Frontal cortex (tissue), 4 donors: ENCODE results near the gene PDE4D. TPM values are rescaled to one million over a fixed set of nuclear protein-coding genes. Genes with fewer than 3 reads are reported as not detected.

ENCODE experiments used
- DNase-seq, 2 donors: peaks; one replicate each; pipeline ENCODE4 v3.0.0; 2012; ENCODE audit warnings: low spot score in 2 of 2
- FAIRE-seq: peaks from 2 replicates; lab custom pipeline; 2012; peaks lifted over from hg19 to GRCh38; lab: Jason Lieb, UNC
- total RNA-seq: library from RNA; depleted of rRNA; stranded (reverse); fragments of >200 nt; gene quantifications from one replicate; pipeline ENCODE4 v1.2.3, GENCODE V29; 2014
- donor health status: control.
- donor health status: control.
- donor health status: control.

PDE4D gene
- total RNA-seq, 1 donor from 2014 or later = 210 TPM

DNA sequence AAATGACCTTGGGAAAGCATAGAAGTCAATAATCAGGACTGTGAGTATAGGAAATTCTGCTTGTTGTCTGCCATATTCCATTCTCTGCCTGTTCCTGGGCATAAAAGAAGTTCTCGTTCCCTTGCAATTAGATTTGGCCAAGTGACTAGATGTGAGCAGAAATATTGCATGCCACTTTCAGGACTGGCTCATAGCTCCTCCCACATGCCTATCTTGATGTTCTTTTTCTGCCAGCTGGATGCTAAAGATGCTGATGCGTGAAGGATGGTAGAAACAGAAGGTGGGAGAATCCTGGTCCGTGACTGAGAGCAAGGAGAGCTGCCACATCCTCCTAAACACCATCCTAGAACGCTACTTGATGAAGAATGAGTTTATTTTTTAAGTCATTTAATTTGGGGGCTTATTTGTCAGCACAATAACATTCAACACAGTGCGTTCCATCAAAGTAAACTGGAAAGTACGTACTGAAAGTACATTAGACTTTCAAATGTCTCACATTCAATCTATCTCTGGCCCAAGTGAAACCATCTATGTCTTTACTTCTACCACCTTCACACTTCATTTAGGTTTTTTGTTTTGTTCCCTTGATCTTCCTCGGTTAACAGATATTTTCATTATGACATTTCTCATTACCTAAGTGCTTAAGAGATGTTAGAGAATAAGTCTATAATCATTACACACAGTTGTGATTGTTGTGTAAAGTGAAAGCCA, 662.1 kb downstream of the PDE4D start:
- FAIRE-seq (no peak), DNase-seq (no peak)

DNA sequence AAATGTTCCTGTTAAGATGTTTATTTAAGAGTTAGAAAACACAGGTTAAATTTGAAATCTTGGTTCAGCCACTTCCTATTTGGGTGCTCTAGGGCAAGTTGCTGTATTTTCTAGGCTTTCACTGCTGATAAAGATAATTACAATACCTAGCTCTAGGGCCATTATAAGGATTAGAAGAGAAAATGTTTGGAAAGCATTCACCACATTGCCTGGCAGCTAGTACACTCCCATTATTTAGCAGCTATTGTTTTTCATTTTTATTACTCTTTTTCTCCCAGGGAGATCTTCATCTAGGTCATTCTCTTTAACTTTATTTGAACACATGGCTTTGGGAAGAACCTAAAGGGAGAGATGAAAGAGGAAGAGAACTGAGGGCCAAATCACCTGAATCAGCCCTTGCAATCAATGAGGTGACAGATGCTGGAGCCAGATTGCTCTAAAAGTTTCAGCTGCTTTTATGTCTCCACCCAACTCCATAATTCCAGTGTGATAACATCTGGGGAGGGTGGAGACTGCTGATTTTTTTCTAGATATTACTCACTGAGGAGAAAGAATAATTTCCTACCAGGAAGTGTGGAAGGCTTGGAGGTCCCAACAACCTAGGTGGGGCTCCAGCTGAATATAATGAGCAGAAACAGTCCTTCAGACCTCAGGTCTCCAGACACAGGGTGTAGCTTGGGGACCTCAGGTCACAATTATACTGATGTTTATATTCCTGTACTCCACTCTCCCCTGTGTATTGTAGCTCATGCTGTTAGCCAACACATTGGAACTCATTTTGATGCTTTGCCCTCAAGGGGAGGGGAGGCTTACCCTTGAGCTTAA, 670.6 kb downstream of the PDE4D start:
- FAIRE-seq (no peak), DNase-seq (no peak)

DNA sequence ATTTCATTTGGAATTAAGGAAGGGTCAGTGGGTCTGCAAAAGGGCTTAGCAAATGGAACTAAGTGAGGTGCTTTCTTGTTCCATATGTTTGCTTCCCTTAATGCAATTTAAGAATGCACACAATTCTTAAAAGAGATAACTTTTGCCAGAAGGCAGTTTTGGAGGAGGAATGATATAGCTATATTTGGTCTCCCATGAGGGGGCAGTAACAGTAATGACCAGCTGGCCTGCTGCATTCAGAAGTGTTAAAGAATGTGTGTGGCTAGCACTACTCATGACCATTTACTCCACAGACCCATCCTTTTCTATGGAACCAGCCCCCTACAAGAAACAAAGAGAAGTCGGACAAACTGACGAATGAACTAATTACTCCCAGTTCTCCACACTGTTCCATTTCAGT, 671.8 kb downstream of the PDE4D start:
- DNase-seq = no peak
- FAIRE-seq = no peak

DNA sequence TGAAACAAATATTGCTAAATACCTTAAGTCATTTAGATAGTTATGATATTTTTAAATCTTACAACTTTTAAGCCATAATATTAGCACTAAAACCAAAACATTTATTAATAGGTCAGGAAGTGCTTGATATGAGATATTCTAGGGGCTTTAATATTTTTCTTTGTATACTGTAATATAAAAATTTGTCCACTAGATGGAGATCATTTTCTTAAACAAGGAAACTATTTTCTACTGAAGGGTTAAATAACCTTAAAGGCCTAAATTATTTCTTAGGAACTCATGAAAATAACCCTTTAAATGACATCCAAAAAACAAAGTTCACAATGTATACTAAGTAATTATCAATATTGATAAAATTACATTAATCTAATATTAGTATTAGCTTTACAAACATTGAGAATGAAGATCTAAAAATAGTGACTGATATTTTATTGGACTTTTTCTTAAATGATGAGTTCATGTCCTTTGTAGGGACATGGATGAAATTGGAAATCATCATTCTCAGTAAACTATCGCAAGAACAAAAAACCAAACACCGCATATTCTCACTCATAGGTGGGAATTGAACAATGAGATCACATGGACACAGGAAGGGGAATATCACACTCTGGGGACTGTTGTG, 675.0 kb downstream of the PDE4D start:
- FAIRE-seq = peak; percentile 89
- DNase-seq = no peak

DNA sequence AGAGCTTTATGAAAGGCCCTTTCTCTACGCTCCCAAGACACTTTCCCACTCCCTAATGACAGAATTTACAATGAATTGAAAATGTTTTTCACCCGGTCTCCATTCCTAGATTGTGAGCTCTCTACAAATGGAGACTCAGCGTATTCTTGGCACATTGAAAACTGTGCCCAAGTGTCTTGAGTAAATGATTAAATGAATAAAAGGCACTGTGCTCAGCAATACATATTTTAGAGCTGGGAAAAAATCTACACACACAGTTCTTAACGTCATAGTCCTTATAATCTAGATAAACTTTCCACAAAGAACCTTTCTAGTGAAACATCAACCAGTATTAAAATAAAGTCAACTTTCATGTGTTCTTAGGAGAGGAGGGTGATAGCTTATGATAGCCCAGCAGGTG, 676.7 kb downstream of the PDE4D start:
- FAIRE-seq (no peak), DNase-seq (no peak)

DNA sequence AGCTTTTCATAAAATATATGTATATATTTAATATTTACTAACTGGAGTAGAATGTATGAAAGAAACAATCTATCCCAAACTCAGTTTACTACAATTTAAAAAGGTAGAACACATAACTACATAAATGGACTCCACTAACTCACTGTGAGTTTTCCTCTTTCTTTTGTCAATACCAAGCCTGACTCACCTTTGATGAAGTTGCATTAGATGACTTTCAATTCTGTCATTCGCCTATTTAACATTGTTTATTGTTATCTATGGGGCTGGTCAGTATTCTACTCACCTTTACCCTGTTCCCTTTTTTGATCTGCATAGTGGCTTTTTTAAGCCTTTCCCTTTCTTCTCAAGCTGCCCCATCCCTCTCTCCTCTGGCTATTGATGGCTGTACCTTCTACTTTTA, 680.9 kb downstream of the PDE4D start:
- DNase-seq (no peak), FAIRE-seq (no peak)

DNA sequence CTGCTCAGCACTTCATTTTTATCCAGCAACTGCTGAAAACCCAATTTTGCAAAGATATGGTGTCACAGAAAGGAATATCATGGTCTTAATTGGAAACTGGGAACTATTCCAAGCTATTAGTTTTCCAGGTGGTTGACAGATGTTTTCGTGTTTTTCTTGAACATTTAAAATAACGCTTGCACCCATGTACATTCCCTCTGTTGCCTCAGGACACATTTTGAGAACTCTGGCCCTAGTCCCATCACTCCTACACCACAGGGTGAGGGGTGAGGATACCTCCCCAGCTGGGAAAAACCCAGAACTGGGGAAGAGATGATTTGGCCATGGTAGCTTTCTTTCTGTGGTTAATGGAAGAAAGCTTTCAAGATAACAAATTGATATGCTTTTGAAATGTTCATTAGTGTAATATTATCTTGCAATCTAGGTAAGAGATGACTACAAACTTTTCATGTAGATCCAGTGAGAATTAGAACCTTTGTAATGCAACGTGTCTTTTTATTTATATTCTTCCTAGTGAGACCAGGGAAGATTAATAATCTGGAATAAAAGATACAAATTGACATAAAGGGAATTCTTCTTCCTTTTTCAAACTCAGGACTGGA, 683.7 kb downstream of the PDE4D start:
- FAIRE-seq (no peak), DNase-seq (no peak)

DNA sequence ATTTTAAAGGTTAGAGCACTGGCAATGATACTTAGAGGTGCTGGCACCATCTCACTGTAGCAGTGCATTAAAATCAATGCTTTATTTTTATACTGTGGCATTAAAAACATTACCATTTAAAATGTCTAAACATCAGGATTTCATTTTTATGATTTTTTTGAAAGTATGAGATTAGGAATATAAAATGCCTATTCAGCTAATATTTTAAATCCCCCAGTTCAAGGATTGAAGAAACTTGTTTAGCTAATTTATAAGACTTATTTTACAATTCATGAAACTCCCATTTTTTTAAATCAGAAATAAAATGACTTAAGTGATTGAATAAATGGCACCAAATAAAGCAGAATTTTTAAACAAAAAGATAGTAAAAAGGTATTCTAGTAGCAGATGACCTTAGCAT, 685.1 kb downstream of the PDE4D start:
- FAIRE-seq = peak; percentile 39
- DNase-seq = no peak

DNA sequence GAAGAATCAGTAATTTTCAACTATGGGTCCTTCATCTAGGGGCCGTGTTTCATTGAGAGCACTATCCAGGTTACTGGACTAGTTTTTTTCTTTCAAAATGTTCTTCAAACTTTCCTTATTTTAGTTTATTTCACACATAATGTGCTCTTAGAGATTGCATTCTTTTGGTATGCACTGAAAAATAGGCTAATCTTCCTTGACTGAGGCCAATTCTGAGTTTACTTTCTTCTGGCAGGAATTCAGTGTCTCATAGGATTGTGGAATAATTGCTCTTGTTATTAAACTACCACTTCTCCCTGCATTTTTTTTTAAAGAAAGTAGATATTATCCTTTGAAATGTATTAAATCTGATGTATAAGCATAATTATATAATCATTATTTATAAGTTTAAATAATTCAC, 686.1 kb downstream of the PDE4D start:
- no peak for DNase-seq
- no peak for FAIRE-seq

DNA sequence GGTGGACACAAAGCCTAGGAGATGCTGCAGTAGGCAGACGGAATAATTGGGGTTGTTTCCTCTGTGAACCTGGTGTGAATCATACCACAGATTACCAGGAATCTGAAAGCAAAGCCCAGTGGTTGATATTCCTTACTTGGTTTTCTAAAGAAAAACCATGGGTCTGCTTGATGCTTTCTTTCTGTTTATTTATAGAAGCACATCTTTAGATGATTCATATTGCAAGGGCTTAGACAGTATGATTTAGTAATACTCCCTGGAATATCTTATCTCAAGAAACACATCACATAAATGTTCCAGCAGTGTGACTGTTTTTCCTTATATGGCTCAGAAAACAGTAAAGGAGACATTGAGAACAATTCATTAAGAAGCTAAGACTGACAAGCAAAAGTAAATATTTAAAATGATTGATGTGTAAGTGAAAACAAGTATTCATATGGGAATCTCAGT, 687.4 kb downstream of the PDE4D start:
- DNase-seq (no peak), FAIRE-seq (no peak)

DNA sequence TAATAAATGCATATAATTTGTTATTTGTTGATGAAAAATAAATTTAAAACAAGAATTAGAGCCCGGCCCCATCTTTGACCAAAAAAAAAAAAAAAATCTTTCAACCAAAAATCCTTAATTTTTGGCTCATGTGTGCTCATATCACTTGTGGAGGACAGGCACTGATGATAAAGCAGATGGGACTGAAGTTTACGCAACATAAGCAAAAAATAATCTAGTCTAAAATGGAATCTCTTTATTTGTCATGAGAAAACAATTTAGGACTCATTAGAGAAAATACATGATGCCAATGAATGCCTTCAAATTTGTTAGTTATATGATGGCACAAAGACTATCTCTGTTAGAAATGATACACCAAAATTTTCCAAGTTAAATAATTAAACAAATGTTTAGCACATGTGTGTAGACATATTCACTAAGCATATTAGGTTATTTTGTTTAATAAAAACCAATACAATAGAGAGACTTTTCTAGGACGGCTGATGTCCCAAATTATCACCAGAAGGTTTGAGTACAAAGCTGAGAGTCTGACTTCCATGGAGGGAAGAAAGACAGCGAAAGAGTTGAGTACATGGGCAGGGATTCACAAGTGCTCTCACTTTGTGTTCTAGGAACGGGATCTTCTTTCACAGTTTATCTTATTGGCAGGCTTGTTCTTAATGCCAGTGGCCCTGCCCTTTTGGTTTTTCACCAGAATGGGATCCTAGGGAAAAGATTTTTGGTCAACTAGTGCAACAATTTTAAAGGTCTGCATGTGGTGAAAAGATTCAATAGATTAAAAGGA, 689.2 kb downstream of the PDE4D start:
- no peak for FAIRE-seq
- DNase-seq = no peak

DNA sequence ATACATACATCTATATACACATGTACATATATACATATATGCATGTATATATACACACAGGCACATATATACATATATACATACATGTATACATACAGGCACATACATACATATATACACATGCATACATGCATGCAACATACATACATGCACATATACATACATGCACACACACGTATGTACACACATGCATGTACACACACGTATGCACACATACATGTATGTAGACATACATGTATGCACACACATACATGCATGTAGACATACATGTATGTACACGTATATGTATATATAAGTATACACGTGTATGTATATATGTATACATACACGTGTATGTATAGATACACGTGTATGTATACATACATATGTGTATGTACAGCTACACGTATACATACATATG, 693.7 kb downstream of the PDE4D start:
- FAIRE-seq = no peak

DNA sequence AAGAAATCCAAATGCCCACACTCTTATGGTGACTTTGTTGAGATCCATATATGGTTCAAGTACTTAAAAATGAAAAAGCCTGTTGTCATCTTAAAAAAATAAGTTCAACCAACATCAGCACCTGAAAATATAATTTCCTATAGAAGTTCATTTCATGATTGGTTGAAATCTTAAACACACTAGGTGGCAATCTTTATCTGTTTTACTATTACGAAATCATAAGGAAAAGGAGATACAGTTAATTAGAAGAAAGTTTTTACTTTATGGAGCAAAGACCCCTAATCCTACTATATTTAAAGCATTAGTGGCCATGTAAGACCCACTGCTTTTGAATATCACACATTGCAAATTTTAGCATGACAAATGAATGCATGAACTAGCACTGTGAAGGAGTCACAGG, 694.7 kb downstream of the PDE4D start:
- no peak for FAIRE-seq

More for the DNA sequence above, 693.7 kb downstream of the PDE4D start:
- no peak for DNase-seq

DNA sequence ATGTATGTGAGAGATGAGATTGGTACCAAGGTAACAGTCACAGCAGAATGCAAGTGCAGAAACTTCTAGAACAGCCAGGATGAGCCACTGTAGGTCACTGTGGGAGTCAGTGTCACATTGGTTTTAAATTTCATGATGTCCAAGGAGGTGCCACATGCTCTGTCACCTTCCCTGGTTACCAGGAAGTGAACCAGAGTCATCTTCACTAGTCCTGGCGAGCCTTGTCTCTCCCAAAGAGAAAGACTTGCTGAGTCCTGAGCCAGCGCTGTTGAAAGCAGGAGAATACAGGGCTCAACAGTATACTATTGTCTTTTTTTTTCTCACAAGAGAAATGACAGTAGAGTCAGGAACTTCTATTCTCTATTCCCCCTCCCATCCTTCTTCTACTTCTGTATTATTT, 695.2 kb downstream of the PDE4D start:
- FAIRE-seq = no peak
- no peak for DNase-seq

More for the DNA sequence above, 694.7 kb downstream of the PDE4D start:
- no peak for DNase-seq

DNA sequence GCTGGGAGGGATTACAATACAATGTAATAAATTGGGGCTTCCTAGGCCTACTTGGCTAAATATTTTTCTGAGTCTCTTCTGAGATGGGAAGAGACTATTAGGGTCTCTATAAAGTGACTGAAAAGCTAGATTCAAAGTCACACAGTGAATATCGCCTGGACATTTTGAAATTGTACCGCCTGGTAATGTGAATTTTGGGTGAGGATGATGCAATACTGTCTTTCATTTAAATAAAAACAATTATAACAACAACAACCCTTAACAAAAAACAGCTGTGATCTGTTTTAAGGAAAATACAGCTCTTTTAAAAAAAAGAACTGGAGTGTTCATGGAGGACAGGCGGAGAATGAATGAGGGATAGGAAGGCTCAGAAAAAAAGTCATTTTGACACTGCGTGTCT, 695.6 kb downstream of the PDE4D start:
- FAIRE-seq = no peak

DNA sequence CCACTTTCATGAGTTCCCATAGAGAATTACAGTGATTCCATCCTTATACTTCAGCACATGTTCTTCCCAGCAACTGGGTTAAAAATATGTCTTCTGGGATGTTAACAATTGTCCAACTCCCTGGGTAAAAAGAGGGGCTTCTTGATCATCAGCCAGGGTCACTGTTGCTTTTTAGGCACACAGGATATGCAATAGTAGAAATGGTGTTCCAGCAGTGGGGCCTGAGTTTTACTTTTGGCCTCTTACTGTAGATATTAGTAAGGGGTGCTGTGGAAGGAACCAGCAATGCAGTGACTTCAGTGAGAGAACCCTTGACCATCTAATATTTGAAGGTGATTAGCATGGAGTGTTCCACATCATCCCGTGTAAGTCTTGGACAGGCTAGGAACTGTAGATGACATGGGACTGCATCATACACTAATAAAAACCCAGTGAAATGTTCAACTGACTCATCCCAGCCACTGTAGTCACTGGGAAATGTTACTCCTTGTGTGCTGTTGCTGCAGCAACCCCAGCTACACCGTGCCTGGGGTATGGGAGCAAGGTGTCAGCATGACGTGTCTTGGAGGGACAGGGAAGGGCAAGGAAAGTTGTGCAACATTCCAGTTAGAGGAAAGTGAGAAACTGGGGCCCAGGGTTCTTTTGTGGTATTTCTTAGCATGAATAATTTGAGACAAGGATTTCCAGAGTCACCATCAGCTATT, 699.8 kb downstream of the PDE4D start:
- no peak for DNase-seq
- FAIRE-seq = no peak

More for the DNA sequence above, 695.6 kb downstream of the PDE4D start:
- no peak for DNase-seq

DNA sequence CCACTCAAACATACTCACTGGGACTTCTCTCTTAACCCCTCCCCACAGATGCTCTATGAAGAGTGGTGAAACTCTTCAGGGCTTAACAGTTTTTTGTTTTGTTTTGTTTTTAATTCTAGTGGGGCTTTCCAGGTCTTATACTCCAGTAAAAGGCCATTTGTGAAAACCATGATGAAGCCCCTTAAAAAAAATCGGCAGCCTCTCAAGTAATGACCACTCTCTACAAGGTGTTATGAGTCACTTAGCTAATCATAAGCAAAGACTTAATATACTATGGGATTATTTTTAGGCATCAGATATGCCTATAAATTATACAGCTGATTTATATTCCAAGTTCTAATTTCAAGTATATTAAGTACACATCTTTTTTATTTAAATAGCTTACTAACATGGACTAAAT, 702.8 kb downstream of the PDE4D start:
- no peak for DNase-seq
- no peak for FAIRE-seq

DNA sequence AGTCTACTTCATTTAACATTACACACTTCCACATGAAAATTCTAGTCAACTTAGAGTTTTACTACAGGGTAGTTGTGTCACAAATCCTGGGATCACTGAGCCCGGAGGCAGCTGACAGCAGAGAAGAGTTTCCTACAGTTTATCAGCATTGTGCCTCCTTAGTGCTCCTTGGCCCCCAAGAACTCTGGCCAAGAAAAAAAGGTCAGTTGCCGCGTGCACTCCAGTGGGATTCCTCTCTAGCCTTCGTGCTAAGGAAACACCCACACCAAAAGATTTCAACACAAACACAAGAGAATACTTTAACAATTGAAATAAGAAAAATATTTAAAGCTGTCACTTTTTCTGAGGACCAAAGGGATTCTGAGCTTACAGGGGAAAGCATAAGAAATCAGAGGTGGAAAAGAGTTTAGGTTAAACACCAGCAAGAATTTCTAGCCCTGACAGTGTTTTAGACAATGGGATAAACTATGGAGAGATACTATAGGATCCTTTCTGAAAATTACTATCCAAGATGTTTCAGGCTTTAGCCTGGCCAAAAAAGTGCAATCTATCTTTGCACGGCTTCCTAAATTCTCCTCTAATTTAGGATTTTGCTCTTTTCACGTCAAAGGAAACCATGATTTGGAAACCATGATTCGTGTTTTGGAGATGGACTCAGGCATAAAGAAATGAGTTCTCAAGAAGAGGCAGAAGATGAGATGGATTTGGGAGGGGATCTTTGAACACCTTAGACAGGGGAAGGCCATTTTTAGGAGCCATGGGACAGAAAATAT, 703.9 kb downstream of the PDE4D start:
- no peak for DNase-seq
- no peak for FAIRE-seq
